ENCODE results near the gene RRM2. TPM values are rescaled to one million over a fixed set of nuclear protein-coding genes. Genes with fewer than 3 reads are reported as not detected.
A peak's percentile ranks its signal among the peaks of the same experiment; 100 is the strongest.

The RRM2 gene
- total and polyA plus RNA-seq, 2 experiments from 2014 or later: 23.5 to 79.2 TPM

DNA sequence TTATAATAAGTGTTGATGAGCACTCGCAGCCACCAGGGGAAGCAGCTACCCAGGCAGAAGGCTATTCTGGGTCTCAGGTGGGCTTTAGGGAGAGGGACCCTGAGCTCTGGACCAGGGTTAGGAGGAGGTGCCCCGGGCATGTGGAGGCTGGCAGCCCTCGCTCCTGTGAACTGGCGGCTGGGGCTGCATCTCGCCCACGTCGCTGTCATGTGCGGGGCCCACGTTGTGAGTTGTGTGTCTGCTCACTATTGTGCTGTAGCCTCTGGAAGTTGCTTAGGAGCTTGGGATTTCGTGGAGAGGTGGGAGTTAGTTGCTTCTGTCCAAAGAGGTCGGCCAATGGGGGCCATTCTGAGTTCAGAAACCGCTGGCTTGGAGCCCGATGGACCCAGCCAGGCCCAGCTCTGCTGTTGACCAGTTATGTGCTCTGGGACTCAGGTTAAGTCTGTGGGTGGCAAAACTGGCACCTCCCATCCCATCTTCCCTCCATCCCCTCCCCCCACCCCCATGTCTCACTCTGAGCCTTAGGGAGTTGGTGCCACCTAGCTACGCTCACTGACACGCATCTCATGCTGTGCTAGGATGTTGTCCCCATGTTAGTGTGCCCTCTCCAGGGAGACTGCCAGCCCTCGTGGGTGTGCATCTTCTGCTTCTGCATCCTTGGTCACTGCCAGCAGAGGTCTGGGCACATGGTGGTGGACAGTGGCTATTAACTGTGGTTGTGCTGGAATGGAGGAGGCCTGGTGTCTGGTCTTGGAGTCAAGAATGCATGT is 18.5 kb downstream of the RRM2 start:
- no peak overlapping the region for H3K4me2 ChIP-seq (ENCODE audit: unreplicated experiment)
- WGBS, 2 experiments (ENCODE audit: low coverage in 1 of 2, low lambda C conversion rate in 2 of 2, missing lambda C conversion rate in 2 of 2): 85 to 89% methylated on average over 16 of the region's 16 CpGs
- no peaks in the 10 kb centered on the region for H3F3A ChIP-seq (ENCODE audit: insufficient read depth)
- no peak overlapping the region for H3K9ac ChIP-seq
- in situ Hi-C loops (cut with MboI): no loop called here
- no peaks in the 10 kb centered on the region for H3K79me2 ChIP-seq (ENCODE audit: insufficient read depth)
- no peaks in the 10 kb centered on the region for H4K20me1 ChIP-seq (ENCODE audit: insufficient read depth)
- H3K9me2 ChIP-seq (ENCODE audit: insufficient read depth): no peaks in the 10 kb centered on the region
- no peaks in the 10 kb centered on the region for H3K27me3 ChIP-seq (replicated peaks; ENCODE audit: insufficient read depth)
- no peak overlapping the region for H2AFZ ChIP-seq
- H3K4me3 ChIP-seq: no peak overlapping the region
- no peak overlapping the region for H3K27ac ChIP-seq
- TF ChIP-seq EZH2phosphoT487 (IDR thresholded peaks at IDR 0.05; ENCODE audit: insufficient read depth, low read depth) (no peak), EZH2 (IDR thresholded peaks at IDR 0.05; ENCODE audit: insufficient read depth, poor library complexity, severe bottlenecking) (no peak)
- no peaks in the 10 kb centered on the region for H3K36me3 ChIP-seq (ENCODE audit: low read depth)
- H3K9me3 ChIP-seq (ENCODE audit: low read depth): no peaks in the 10 kb centered on the region
- H3K4me1 ChIP-seq (ENCODE audit: insufficient read depth): no peaks in the 10 kb centered on the region
- no peak for DNase-seq

- Histone ChIP-seq H4K20me1 (ENCODE audit: insufficient read depth) (no peaks in the 10 kb centered on the region), H3K4me1 (ENCODE audit: insufficient read depth) (no peaks in the 10 kb centered on the region), H3K9me3 (ENCODE audit: low read depth) (no peaks in the 10 kb centered on the region), H3K27me3 (replicated peaks; ENCODE audit: insufficient read depth) (no peaks in the 10 kb centered on the region), H3K4me2 (ENCODE audit: unreplicated experiment) (no peak overlapping the region), H2AFZ (no peak overlapping the region), H3K27ac (no peak overlapping the region), H3K9ac (no peak overlapping the region), H3F3A (ENCODE audit: insufficient read depth) (no peaks in the 10 kb centered on the region), H3K79me2 (ENCODE audit: insufficient read depth) (no peaks in the 10 kb centered on the region), H3K4me3 (no peak overlapping the region), H3K9me2 (ENCODE audit: insufficient read depth) (no peaks in the 10 kb centered on the region), H3K36me3 (ENCODE audit: low read depth) (no peaks in the 10 kb centered on the region)
- peak; percentile 35 for DNase-seq
- in situ Hi-C loops (cut with MboI): no loop called here
- TF ChIP-seq EZH2phosphoT487 (IDR thresholded peaks at IDR 0.05; ENCODE audit: insufficient read depth, low read depth): no peak
- no peak for TF ChIP-seq EZH2 (IDR thresholded peaks at IDR 0.05; ENCODE audit: insufficient read depth, poor library complexity, severe bottlenecking)
- WGBS, 2 experiments (ENCODE audit: low coverage in 1 of 2, low lambda C conversion rate in 2 of 2, missing lambda C conversion rate in 2 of 2): 83 to 86% methylated on average over 25 to 32 of the region's 32 CpGs
Measured at GRCh38 chr2:10141736-10142639, 19.4 kb downstream of the RRM2 start.

GRCh38 chr2:10142640-10142965 is 20.1 kb downstream of the RRM2 start:
- no peaks in the 10 kb centered on the region for H3K36me3 ChIP-seq (ENCODE audit: low read depth)

GRCh38 chr2:10144771-10145518 is 22.4 kb downstream of the RRM2 start:
- Histone ChIP-seq H3F3A (ENCODE audit: insufficient read depth) (no peaks in the 10 kb centered on the region), H3K27me3 (replicated peaks; ENCODE audit: insufficient read depth) (no peaks in the 10 kb centered on the region), H3K4me2 (ENCODE audit: unreplicated experiment) (no peak overlapping the region), H3K9me3 (ENCODE audit: low read depth) (no peaks in the 10 kb centered on the region), H3K4me3 (no peak overlapping the region), H3K79me2 (ENCODE audit: insufficient read depth) (no peaks in the 10 kb centered on the region), H2AFZ (no peak overlapping the region), H3K36me3 (ENCODE audit: low read depth) (no peaks in the 10 kb centered on the region), H3K27ac (no peak overlapping the region), H3K9me2 (ENCODE audit: insufficient read depth) (no peaks in the 10 kb centered on the region), H4K20me1 (ENCODE audit: insufficient read depth) (no peaks in the 10 kb centered on the region), H3K4me1 (ENCODE audit: insufficient read depth) (no peaks in the 10 kb centered on the region), H3K9ac (no peak overlapping the region)
- WGBS, 2 experiments (ENCODE audit: low coverage in 1 of 2, low lambda C conversion rate in 2 of 2, missing lambda C conversion rate in 2 of 2): 67 to 75% methylated on average over 15 to 16 of the region's 16 CpGs
- TF ChIP-seq EZH2phosphoT487 (IDR thresholded peaks at IDR 0.05; ENCODE audit: insufficient read depth, low read depth): no peak
- TF ChIP-seq EZH2 (IDR thresholded peaks at IDR 0.05; ENCODE audit: insufficient read depth, poor library complexity, severe bottlenecking): no peak
- no peak for DNase-seq
- in situ Hi-C loops (cut with MboI): no loop called here

More at GRCh38 chr2:10142640-10142965, 20.1 kb downstream of the RRM2 start:
- no peaks in the 10 kb centered on the region for H3K79me2 ChIP-seq (ENCODE audit: insufficient read depth)
- no peak for TF ChIP-seq EZH2 (IDR thresholded peaks at IDR 0.05; ENCODE audit: insufficient read depth, poor library complexity, severe bottlenecking)
- no peak for TF ChIP-seq EZH2phosphoT487 (IDR thresholded peaks at IDR 0.05; ENCODE audit: insufficient read depth, low read depth)
- no peak overlapping the region for H2AFZ ChIP-seq
- no peaks in the 10 kb centered on the region for H3F3A ChIP-seq (ENCODE audit: insufficient read depth)
- H3K4me3 ChIP-seq: no peak overlapping the region
- no peaks in the 10 kb centered on the region for H3K27me3 ChIP-seq (replicated peaks; ENCODE audit: insufficient read depth)
- H3K9me2 ChIP-seq (ENCODE audit: insufficient read depth): no peaks in the 10 kb centered on the region
- H4K20me1 ChIP-seq (ENCODE audit: insufficient read depth): no peaks in the 10 kb centered on the region
- no peak overlapping the region for H3K9ac ChIP-seq
- DNase-seq: no peak
- WGBS, 2 experiments (ENCODE audit: low coverage in 1 of 2, low lambda C conversion rate in 2 of 2, missing lambda C conversion rate in 2 of 2): 95 to 98% methylated on average over 11 of the region's 11 CpGs
- no peaks in the 10 kb centered on the region for H3K9me3 ChIP-seq (ENCODE audit: low read depth)
- H3K27ac ChIP-seq: no peak overlapping the region
- no peak overlapping the region for H3K4me2 ChIP-seq (ENCODE audit: unreplicated experiment)
- H3K4me1 ChIP-seq (ENCODE audit: insufficient read depth): no peaks in the 10 kb centered on the region
- in situ Hi-C loops (cut with MboI): no loop called here

Data from GM23248 (cell line).